ENCODE measurements around the gene TMEM253. TPM values are rescaled to one million over a fixed set of nuclear protein-coding genes. Genes with fewer than 3 reads are reported as not detected.

Gene TMEM253
- total RNA-seq, 1 donor from 2014 or later, result 1.4 TPM

DNA sequence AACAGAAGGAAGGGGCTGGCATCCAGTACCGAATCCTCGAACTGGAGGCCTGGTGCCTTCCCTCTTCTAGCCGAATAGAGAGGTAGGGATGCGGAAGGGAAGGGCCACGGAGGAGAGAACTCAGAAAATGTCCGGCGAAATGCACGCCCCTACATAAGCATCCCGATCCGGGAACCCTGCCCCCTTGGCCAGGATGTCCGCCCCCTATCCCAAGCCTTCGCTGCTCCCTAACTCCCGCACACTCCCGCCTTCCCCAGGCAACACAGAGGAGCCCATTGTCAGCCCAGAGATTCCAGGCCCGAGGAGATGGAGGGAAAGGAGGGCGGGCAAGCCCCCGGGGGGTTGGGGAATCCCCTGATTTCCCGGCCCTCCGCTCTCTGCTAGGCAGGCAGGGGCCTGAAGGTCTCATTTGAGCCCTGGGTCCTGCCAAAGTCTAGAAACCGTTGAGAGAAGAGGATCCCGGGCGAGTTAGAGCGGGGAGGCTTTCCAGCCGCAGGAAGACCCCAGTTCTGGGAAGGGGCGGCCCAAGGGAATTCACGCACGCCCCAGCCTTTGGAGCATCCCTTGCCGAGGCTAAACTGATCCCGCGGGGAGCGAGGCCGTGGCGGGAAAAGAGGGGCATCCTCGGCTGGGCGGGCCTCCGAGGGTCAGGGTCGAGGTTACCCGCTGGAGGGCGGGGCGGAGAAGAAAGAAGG lies 31.3 kb upstream of the TMEM253 start:
- H3K4me1 Mint-ChIP-seq (ENCODE audit: low read depth, unreplicated experiment), result peaks cover 34% of the 10 kb centered on the region
- H3K4me1 ChIP-seq (ENCODE audit: insufficient read depth, low read length), result peaks cover 32% of the 10 kb centered on the region
- no peaks in the 10 kb centered on the region for H3K9me3 ChIP-seq (ENCODE audit: insufficient read depth, low read depth, low read length)
- H3K4me3 ChIP-seq (ENCODE audit: insufficient read depth, low read depth, low read length), result peak overlapping the region; percentile 67
- H3K27me3 ChIP-seq (ENCODE audit: insufficient read depth, low read length), result no peaks in the 10 kb centered on the region
- peaks cover 30% of the 10 kb centered on the region for H3K79me2 ChIP-seq (ENCODE audit: insufficient read depth, low read length)
- H3K27ac ChIP-seq (ENCODE audit: low read depth, low read length), result peak overlapping the region; percentile 97
- H3K36me3 Mint-ChIP-seq (ENCODE audit: low read depth, unreplicated experiment), result peaks cover 7% of the 10 kb centered on the region
- FAIRE-seq (no peak), DNase-seq (ENCODE audit: low read depth) (peak; percentile 23)
- H2AFZ ChIP-seq (ENCODE audit: low read depth, low read length), result peak overlapping the region; percentile 61
- TF ChIP-seq, protein P1, sequence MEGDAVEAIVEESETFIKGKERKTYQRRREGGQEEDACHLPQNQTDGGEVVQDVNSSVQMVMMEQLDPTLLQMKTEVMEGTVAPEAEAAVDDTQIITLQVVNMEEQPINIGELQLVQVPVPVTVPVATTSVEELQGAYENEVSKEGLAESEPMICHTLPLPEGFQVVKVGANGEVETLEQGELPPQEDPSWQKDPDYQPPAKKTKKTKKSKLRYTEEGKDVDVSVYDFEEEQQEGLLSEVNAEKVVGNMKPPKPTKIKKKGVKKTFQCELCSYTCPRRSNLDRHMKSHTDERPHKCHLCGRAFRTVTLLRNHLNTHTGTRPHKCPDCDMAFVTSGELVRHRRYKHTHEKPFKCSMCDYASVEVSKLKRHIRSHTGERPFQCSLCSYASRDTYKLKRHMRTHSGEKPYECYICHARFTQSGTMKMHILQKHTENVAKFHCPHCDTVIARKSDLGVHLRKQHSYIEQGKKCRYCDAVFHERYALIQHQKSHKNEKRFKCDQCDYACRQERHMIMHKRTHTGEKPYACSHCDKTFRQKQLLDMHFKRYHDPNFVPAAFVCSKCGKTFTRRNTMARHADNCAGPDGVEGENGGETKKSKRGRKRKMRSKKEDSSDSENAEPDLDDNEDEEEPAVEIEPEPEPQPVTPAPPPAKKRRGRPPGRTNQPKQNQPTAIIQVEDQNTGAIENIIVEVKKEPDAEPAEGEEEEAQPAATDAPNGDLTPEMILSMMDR (IDR thresholded peaks at IDR 0.05; ENCODE audit: insufficient read depth, low read depth, low read length), result no peak
- TF ChIP-seq EZH2 (IDR thresholded peaks at IDR 0.05; ENCODE audit: insufficient read depth, low read length), result no peak
- peak overlapping the region; percentile 99 for H3K4me2 ChIP-seq (ENCODE audit: low read length)
- H3K9me3 Mint-ChIP-seq (ENCODE audit: unreplicated experiment), result no peaks in the 10 kb centered on the region
- peak overlapping the region; percentile 90 for H3K4me3 Mint-ChIP-seq (ENCODE audit: unreplicated experiment)
- peaks cover 27% of the 10 kb centered on the region for H4K20me1 ChIP-seq (ENCODE audit: insufficient read depth, low read length)
- H3K36me3 ChIP-seq (ENCODE audit: insufficient read depth, low read length), result peaks cover 17% of the 10 kb centered on the region
- H3K9ac ChIP-seq (ENCODE audit: low read length), result peak overlapping the region; percentile 98
- peak overlapping the region; percentile 87 for H3K27ac Mint-ChIP-seq (ENCODE audit: unreplicated experiment)
- H3K27me3 Mint-ChIP-seq (ENCODE audit: low read depth, unreplicated experiment), result no peaks in the 10 kb centered on the region

DNA sequence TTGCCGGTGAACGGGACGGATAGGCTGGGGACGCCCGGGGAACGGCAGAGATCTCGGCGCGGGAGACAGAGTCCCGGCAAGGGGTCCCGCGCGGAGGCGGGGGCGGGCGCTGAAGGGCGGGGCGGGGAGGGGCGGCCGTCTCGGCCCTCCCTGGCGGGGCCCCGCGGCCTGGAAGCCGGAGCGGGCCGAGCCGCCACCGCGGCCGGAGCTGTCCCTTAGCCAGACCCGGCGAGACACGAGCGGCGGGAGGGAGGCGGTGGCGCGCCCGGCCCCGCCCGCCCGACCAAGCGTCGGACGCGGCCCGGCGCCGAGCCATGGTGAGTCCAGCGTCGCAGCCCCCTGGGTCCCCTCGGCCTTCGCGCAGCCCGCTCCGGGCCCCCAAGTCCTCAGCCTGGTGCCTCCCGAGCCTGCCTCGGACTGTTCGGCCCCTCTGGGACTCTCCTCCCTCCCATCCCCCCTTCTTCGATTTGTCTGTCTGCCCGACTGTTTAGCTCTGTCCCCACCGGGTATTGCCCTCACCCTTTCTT lies 30.7 kb upstream of the TMEM253 start, which contains the start of gene ARHGEF40:
ARHGEF40 (plus strand) TSS at position 222 of the 527 bp plus-strand sequence; CDS start at position 315, 93 bp downstream.
- H3K27me3 Mint-ChIP-seq (ENCODE audit: low read depth, unreplicated experiment), result no peaks in the 10 kb centered on the region
- peak; percentile 27 for DNase-seq (ENCODE audit: low read depth)

More for the DNA sequence above, 30.7 kb upstream of the TMEM253 start, which contains the start of gene ARHGEF40:
- H3K9ac ChIP-seq (ENCODE audit: low read length), result peak within 1 kb of the TSS; percentile 98
- peak within 1 kb of the TSS; percentile 97 for H3K27ac ChIP-seq (ENCODE audit: low read depth, low read length)
- no peaks in the 10 kb centered on the region for H3K27me3 ChIP-seq (ENCODE audit: insufficient read depth, low read length)
- peak within 1 kb of the TSS; percentile 98 for H3K27ac Mint-ChIP-seq (ENCODE audit: unreplicated experiment)
- peaks cover 37% of the 10 kb centered on the region for H3K79me2 ChIP-seq (ENCODE audit: insufficient read depth, low read length)
- peaks cover 33% of the 10 kb centered on the region for H4K20me1 ChIP-seq (ENCODE audit: insufficient read depth, low read length)
- peak within 1 kb of the TSS; percentile 99 for H3K4me2 ChIP-seq (ENCODE audit: low read length)
- H3K36me3 ChIP-seq (ENCODE audit: insufficient read depth, low read length), result peaks cover 17% of the 10 kb centered on the region
- no peaks in the 10 kb centered on the region for H3K9me3 ChIP-seq (ENCODE audit: insufficient read depth, low read depth, low read length)
- H3K9me3 Mint-ChIP-seq (ENCODE audit: unreplicated experiment), result no peaks in the 10 kb centered on the region
- no peak for TF ChIP-seq EZH2 (IDR thresholded peaks at IDR 0.05; ENCODE audit: insufficient read depth, low read length)
- TF ChIP-seq, protein P1 (IDR thresholded peaks at IDR 0.05; ENCODE audit: insufficient read depth, low read depth, low read length), result no peak
- peak within 1 kb of the TSS; percentile 61 for H2AFZ ChIP-seq (ENCODE audit: low read depth, low read length)
- no peak for FAIRE-seq
- peaks cover 33% of the 10 kb centered on the region for H3K4me1 Mint-ChIP-seq (ENCODE audit: low read depth, unreplicated experiment)
- H3K4me3 ChIP-seq (ENCODE audit: insufficient read depth, low read depth, low read length), result peak within 1 kb of the TSS; percentile 81
- H3K36me3 Mint-ChIP-seq (ENCODE audit: low read depth, unreplicated experiment), result peaks cover 11% of the 10 kb centered on the region
- H3K4me3 Mint-ChIP-seq (ENCODE audit: unreplicated experiment), result peak within 1 kb of the TSS; percentile 94
- peaks cover 32% of the 10 kb centered on the region for H3K4me1 ChIP-seq (ENCODE audit: insufficient read depth, low read length)

All from astrocyte (in vitro differentiated cells and primary cell).